Endothelial cell (in vitro differentiated cells): ENCODE results near the gene PDGFRB. TPM values are rescaled to one million over a fixed set of nuclear protein-coding genes. Genes with fewer than 3 reads are reported as not detected.

Experiments
- DNase-seq: peaks from one replicate; pipeline ENCODE4 v3.0.0; 2021; ENCODE audit warnings: low spot score
- H3K27ac Mint-ChIP-seq: one replicate; pipeline ENCODE4 v1.8.0; 2021; ENCODE audit warnings: mixed read lengths, inconsistent platforms; ENCODE audit not compliant: unreplicated experiment
- H3K27me3 Mint-ChIP-seq: one replicate; pipeline ENCODE4 v1.8.0; 2021; ENCODE audit warnings: mild to moderate bottlenecking, moderate library complexity, mixed read lengths, inconsistent platforms; ENCODE audit not compliant: unreplicated experiment
- H3K36me3 Mint-ChIP-seq: one replicate; pipeline ENCODE4 v1.8.0; 2021; ENCODE audit warnings: mild to moderate bottlenecking, low read depth, mixed read lengths, inconsistent platforms; ENCODE audit not compliant: unreplicated experiment
- H3K4me1 Mint-ChIP-seq: one replicate; pipeline ENCODE4 v1.8.0; 2021; ENCODE audit warnings: mild to moderate bottlenecking, mixed read lengths, inconsistent platforms; ENCODE audit not compliant: unreplicated experiment
- H3K4me3 Mint-ChIP-seq: one replicate; pipeline ENCODE4 v1.8.0; 2021; ENCODE audit warnings: mild to moderate bottlenecking, mixed read lengths, inconsistent platforms; ENCODE audit not compliant: unreplicated experiment
- H3K9me3 Mint-ChIP-seq: one replicate; pipeline ENCODE4 v1.8.0; 2021; ENCODE audit warnings: mixed read lengths, inconsistent platforms; ENCODE audit not compliant: unreplicated experiment
- CTCF ChIP-seq: fragments of 200-600 bp; sonication (generic); IDR thresholded peaks from one replicate; pipeline ENCODE4 v1.5.0; 2021; ENCODE audit warnings: antibody characterized with exemption; ENCODE audit not compliant: unreplicated experiment
- total RNA-seq: library from RNA; stranded (reverse); fragmentation: NEBNext Ultra II Directional; extraction: Animal tissue kit (Norgen Biotek cat#: 25700); gene quantifications from one replicate; pipeline ENCODE4 v1.2.1, GENCODE V29; 2021; ENCODE audit not compliant: unreplicated experiment

The PDGFRB gene
- total RNA-seq, 1 donor from 2014 or later = 23.7 TPM

GRCh38 chr5:150164211-150164980, 8.8 kb upstream of the PDGFRB start:
- H3K27ac Mint-ChIP-seq = no peak overlapping the region
- H3K9me3 Mint-ChIP-seq = no peaks in the 10 kb centered on the region
- no peak for DNase-seq
- peaks cover 10% of the 10 kb centered on the region for H3K36me3 Mint-ChIP-seq
- H3K27me3 Mint-ChIP-seq = peaks cover 29% of the 10 kb centered on the region
- H3K4me1 Mint-ChIP-seq = peaks cover 38% of the 10 kb centered on the region
- no peak overlapping the region for H3K4me3 Mint-ChIP-seq
- no peak for TF ChIP-seq CTCF

GRCh38 chr5:150163547-150164059, 8.0 kb upstream of the PDGFRB start:
- H3K27ac Mint-ChIP-seq = no peak overlapping the region
- no peak for TF ChIP-seq CTCF
- H3K27me3 Mint-ChIP-seq = peaks cover 30% of the 10 kb centered on the region
- H3K36me3 Mint-ChIP-seq = peaks cover 10% of the 10 kb centered on the region
- no peak overlapping the region for H3K4me3 Mint-ChIP-seq
- no peaks in the 10 kb centered on the region for H3K9me3 Mint-ChIP-seq
- DNase-seq = no peak
- peaks cover 33% of the 10 kb centered on the region for H3K4me1 Mint-ChIP-seq

GRCh38 chr5:150163035-150163434, 7.4 kb upstream of the PDGFRB start:
- Mint-ChIP-seq H3K36me3 (peaks cover 6% of the 10 kb centered on the region), H3K9me3 (no peaks in the 10 kb centered on the region), H3K27ac (no peak overlapping the region), H3K27me3 (peaks cover 28% of the 10 kb centered on the region), H3K4me3 (no peak overlapping the region), H3K4me1 (peaks cover 27% of the 10 kb centered on the region)
- TF ChIP-seq CTCF = no peak
- no peak for DNase-seq

- peaks cover 24% of the 10 kb centered on the region for H3K27me3 Mint-ChIP-seq
- no peaks in the 10 kb centered on the region for H3K9me3 Mint-ChIP-seq
- no peak overlapping the region for H3K27ac Mint-ChIP-seq
- TF ChIP-seq CTCF = no peak
- DNase-seq = no peak
- H3K36me3 Mint-ChIP-seq = peaks cover 6% of the 10 kb centered on the region
- peaks cover 22% of the 10 kb centered on the region for H3K4me1 Mint-ChIP-seq
- H3K4me3 Mint-ChIP-seq = no peak overlapping the region
Measured at GRCh38 chr5:150162142-150162513, 6.5 kb upstream of the PDGFRB start.
